ENCODE results near the gene PMP22.

PMP22 gene

DNA sequence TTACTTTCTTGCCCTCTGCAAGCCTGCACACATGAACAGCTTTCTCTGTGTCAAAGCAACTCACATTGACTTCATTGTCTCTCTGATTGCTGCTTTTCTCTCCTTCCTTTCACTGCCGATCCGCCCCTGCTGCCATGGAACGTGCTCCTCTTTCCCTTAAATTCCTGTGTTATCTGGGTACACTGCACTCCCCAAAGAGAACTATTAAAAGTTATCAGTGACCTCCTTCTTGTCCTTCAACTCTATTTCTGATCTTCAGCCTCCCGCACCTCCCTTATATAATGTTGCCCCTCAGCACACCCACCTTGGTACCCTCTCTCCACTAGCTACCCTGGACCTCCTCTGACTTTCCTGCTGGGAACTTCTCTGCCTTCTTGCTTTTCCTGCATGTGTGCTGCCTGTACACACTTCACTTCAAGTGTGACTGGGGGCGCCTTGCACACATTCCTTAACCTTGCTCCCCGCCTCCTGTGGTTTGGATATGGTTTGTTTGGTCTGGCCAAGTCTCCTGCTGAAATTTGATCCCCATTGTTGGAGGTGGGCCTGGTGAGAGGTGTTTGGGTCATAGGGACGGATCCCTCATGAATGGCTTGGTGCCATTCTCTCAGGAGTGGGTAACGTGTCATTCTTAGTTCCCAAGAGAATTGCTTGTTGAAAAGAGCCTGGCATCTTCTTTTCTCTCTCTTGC is 26.7 kb upstream of the PMP22 start:
- no peak overlapping the region for H3K4me3 ChIP-seq (ENCODE audit: low read depth, low read length)
- TF ChIP-seq MYC (IDR thresholded peaks at IDR 0.05; ENCODE audit: low read depth, low read length) = no peak
- TF ChIP-seq MAX (IDR thresholded peaks at IDR 0.05; ENCODE audit: low read depth, low read length) = no peak
- no peak for TF ChIP-seq CTCF (IDR thresholded peaks at IDR 0.05; ENCODE audit: low read depth, low read length)
- TF ChIP-seq POLR2A (IDR thresholded peaks at IDR 0.05; ENCODE audit: extremely low read depth, insufficient read length) = no peak
- no peak for DNase-seq (ENCODE audit: low read depth)

- TF ChIP-seq MYC (IDR thresholded peaks at IDR 0.05; ENCODE audit: low read depth, low read length) (no peak), CTCF (IDR thresholded peaks at IDR 0.05; ENCODE audit: low read depth, low read length) (no peak), MAX (IDR thresholded peaks at IDR 0.05; ENCODE audit: low read depth, low read length) (no peak)
- no peak for DNase-seq (ENCODE audit: low read depth)
- no peak overlapping the region for H3K4me3 ChIP-seq (ENCODE audit: low read depth, low read length)
Observed at GRCh38 chr17:15290605-15291004, 25.5 kb upstream of the PMP22 start.

- DNase-seq (ENCODE audit: low read depth) = no peak
- TF ChIP-seq MAX (IDR thresholded peaks at IDR 0.05; ENCODE audit: low read depth, low read length) (no peak), POLR2A (IDR thresholded peaks at IDR 0.05; ENCODE audit: extremely low read depth, insufficient read length) (no peak), CTCF (IDR thresholded peaks at IDR 0.05; ENCODE audit: low read depth, low read length) (no peak), MYC (IDR thresholded peaks at IDR 0.05; ENCODE audit: low read depth, low read length) (no peak)
- no peak overlapping the region for H3K4me3 ChIP-seq (ENCODE audit: low read depth, low read length)
Observed at GRCh38 chr17:15289285-15290183, 24.4 kb upstream of the PMP22 start.

DNA sequence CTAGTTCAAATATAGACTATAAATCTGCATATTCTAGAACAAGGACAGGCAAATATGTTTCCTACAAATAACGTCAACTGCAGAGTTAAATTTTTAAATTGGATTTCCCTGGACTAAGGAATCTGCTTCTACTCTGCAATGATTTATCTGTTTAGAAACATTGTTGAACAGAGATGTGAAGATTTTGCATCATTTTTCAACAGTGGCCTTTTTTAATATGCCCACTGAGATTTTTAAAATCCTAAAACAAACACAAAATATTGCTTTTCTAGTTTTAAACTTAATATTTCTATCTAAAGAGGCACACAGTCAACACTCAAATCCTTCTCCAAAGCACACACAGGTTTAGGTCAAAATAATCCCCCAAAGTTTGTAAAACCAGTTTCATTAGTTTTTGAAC is 23.7 kb upstream of the PMP22 start:
- no peak for TF ChIP-seq MAX (IDR thresholded peaks at IDR 0.05; ENCODE audit: low read depth, low read length)
- TF ChIP-seq MYC (IDR thresholded peaks at IDR 0.05; ENCODE audit: low read depth, low read length) = no peak
- no peak for TF ChIP-seq POLR2A (IDR thresholded peaks at IDR 0.05; ENCODE audit: extremely low read depth, insufficient read length)
- no peak for TF ChIP-seq CTCF (IDR thresholded peaks at IDR 0.05; ENCODE audit: low read depth, low read length)

GRCh38 chr17:15287538-15288267 is 22.6 kb upstream of the PMP22 start:
- H3K4me3 ChIP-seq (ENCODE audit: low read depth, low read length) = no peak overlapping the region
- no peak for TF ChIP-seq CTCF (IDR thresholded peaks at IDR 0.05; ENCODE audit: low read depth, low read length)
- no peak for TF ChIP-seq MAX (IDR thresholded peaks at IDR 0.05; ENCODE audit: low read depth, low read length)
- TF ChIP-seq POLR2A (IDR thresholded peaks at IDR 0.05; ENCODE audit: extremely low read depth, insufficient read length) = no peak
- TF ChIP-seq MYC (IDR thresholded peaks at IDR 0.05; ENCODE audit: low read depth, low read length) = no peak
- no peak for DNase-seq (ENCODE audit: low read depth)

More for the DNA sequence above, 23.7 kb upstream of the PMP22 start:
- no peak overlapping the region for H3K4me3 ChIP-seq (ENCODE audit: low read depth, low read length)
- no peak for DNase-seq (ENCODE audit: low read depth)

Data from NB4 (cell line).